ENCODE data around the gene OSBPL9.

DNA sequence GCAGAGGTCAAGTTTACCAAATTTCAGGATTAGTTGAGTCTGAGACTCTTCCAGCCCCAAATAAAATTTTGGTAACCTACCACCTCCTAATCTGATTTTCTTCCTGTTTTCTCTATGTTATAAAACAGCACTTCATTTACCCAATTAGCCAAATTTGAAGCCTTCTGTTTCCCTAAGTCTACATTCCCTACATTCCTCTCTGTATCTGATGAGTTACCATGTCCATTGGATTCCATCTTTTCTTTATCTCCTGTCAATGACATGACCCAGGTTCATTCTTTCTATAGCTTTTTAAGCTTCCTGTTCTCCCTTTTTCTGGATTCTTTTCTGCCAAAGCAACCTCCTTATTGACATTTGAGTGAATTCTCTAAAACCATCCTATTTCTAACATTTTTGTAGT lies 72.8 kb downstream of the OSBPL9 start:
- TF ChIP-seq, protein P1, sequence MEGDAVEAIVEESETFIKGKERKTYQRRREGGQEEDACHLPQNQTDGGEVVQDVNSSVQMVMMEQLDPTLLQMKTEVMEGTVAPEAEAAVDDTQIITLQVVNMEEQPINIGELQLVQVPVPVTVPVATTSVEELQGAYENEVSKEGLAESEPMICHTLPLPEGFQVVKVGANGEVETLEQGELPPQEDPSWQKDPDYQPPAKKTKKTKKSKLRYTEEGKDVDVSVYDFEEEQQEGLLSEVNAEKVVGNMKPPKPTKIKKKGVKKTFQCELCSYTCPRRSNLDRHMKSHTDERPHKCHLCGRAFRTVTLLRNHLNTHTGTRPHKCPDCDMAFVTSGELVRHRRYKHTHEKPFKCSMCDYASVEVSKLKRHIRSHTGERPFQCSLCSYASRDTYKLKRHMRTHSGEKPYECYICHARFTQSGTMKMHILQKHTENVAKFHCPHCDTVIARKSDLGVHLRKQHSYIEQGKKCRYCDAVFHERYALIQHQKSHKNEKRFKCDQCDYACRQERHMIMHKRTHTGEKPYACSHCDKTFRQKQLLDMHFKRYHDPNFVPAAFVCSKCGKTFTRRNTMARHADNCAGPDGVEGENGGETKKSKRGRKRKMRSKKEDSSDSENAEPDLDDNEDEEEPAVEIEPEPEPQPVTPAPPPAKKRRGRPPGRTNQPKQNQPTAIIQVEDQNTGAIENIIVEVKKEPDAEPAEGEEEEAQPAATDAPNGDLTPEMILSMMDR (IDR thresholded peaks at IDR 0.05): no peak
- TF ChIP-seq POLR2A (IDR thresholded peaks at IDR 0.05) (no peak), POLR2AphosphoS5 (IDR thresholded peaks at IDR 0.05; ENCODE audit: insufficient read depth in 1 of 2, low read depth in 1 of 2) (no peak)
